Measurements from ENCODE around the gene SLIT1.

SLIT1 gene

GRCh38 chr10:97074256-97075145, 111.3 kb downstream of the SLIT1 start:
- no peak overlapping the region for H3K27ac ChIP-seq
- TF ChIP-seq ZFX (IDR thresholded peaks at IDR 0.05) = no peak
- TF ChIP-seq, protein P1, sequence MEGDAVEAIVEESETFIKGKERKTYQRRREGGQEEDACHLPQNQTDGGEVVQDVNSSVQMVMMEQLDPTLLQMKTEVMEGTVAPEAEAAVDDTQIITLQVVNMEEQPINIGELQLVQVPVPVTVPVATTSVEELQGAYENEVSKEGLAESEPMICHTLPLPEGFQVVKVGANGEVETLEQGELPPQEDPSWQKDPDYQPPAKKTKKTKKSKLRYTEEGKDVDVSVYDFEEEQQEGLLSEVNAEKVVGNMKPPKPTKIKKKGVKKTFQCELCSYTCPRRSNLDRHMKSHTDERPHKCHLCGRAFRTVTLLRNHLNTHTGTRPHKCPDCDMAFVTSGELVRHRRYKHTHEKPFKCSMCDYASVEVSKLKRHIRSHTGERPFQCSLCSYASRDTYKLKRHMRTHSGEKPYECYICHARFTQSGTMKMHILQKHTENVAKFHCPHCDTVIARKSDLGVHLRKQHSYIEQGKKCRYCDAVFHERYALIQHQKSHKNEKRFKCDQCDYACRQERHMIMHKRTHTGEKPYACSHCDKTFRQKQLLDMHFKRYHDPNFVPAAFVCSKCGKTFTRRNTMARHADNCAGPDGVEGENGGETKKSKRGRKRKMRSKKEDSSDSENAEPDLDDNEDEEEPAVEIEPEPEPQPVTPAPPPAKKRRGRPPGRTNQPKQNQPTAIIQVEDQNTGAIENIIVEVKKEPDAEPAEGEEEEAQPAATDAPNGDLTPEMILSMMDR (conservative IDR thresholded peaks at IDR 0.05) = no peak

DNA sequence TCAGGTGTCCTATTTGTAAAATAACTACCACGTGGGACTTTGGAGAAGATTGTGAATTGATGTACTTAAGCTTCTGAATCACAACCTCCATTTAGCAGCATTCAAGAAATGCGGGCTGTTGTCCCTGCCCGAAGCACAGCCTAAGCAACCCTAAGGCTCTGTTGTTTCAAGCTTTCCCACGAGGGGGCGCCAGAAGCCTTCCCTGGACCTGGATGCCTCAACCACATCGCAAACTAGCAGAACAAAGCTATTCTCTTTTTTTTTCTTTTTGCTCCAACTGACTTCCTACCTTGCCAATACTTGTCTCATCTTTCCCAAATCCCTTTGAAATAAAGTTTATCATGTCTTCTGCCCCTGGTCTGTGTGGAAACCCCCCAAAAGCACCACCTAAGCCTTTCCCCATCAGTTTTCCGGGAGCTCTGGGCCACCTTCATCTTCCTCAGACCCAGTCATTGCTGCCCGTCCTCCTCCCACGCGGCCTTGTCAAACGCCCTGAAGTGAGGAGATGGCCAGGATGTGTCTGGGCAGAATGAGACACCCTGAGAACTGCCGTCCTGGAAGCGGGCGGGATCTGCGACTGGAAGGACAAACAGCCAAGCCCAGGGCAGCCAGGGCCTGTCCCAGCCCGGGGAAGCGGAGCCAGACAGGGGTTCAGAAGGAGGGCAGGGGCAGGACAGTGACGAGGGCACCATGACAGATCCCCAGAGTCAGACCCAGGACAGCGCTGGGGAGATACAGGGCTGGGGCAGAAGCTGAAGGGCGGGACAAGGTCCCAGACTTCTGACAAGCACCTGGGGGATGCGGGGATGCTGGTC, 112.7 kb downstream of the SLIT1 start:
- TF ChIP-seq, protein P1 (conservative IDR thresholded peaks at IDR 0.05) = peak; percentile 96
- TF ChIP-seq ZFX (IDR thresholded peaks at IDR 0.05) = no peak
- no peak overlapping the region for H3K27ac ChIP-seq

GRCh38 chr10:97071496-97071895, 114.3 kb downstream of the SLIT1 start:
- TF ChIP-seq, protein P1 (conservative IDR thresholded peaks at IDR 0.05) = no peak
- no peak for TF ChIP-seq ZFX (IDR thresholded peaks at IDR 0.05)

DNA sequence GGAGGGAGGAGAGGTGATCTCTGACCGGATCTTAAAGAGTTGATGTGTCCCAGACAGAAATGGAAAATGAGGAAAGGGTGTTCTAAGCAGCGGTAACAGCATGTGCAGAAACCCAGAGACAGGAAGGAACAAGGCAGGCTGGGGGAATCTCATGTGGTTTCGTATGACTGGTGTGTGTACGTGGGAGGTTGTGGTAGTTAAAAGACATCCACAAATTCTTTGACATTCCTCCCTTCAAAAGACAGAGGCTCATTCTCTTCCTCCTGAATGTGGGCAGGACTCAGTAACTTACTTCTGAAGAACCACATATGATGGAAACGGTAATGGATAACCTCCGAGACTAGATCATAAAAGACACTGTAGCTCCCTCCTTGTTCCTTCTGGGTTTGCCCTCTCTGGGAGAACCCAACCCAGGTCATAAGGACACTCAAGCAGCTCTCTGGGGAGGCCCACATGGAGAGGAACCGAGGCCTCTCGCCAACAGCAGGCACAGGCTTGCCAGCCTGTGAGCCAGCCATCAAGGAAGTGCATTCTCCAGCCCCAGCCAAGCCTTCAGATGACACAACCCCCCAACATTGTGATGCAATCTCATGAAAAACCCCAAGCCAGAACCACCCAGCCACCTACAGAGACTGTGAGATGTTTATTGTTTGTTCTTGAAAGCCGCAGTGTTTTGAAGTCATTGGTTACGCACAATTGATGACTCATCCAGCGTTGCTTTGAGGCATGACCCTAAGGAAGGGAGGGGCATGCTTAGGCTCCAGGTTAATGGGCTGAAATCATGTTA, 116.0 kb downstream of the SLIT1 start:
- no peak for TF ChIP-seq ZFX (IDR thresholded peaks at IDR 0.05)
- TF ChIP-seq, protein P1 (conservative IDR thresholded peaks at IDR 0.05) = no peak
- no peak overlapping the region for H3K27ac ChIP-seq

More at GRCh38 chr10:97071496-97071895, 114.3 kb downstream of the SLIT1 start:
- H3K27ac ChIP-seq = no peak overlapping the region

DNA sequence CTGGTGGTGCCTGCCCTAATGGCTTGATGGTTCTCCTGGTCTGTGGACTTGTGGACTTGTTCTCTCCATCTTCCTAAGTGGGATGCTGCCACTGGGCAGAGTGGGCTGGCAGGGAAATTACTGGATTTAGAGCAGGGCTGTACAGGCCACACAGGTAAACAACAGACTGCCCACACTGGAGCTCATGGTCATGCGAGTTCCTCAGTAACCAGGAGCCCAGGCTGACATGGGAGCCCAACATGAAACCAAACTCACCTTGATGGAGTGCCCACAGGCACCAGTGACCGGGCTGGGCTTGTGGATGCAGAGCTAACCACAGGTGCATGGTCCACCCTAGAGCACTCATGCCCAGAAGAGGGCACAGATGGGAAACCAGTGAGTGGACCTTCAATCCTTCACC, 116.7 kb downstream of the SLIT1 start:
- TF ChIP-seq ZFX (IDR thresholded peaks at IDR 0.05) = no peak
- TF ChIP-seq, protein P1 (conservative IDR thresholded peaks at IDR 0.05) = no peak
- H3K27ac ChIP-seq = no peak overlapping the region

- no peak overlapping the region for H3K27ac ChIP-seq
- TF ChIP-seq ZFX (IDR thresholded peaks at IDR 0.05) = no peak
- TF ChIP-seq, protein P1 (conservative IDR thresholded peaks at IDR 0.05) = no peak; the same call in 1 of the 2 replicates
Observed at GRCh38 chr10:97067716-97068391, 117.9 kb downstream of the SLIT1 start.

All from C4-2B (cell line).